ENCODE data around the gene PTDSS2.

GRCh38 chr11:531919-532526, 81.9 kb downstream of the PTDSS2 start:
- TF ChIP-seq, protein P1, sequence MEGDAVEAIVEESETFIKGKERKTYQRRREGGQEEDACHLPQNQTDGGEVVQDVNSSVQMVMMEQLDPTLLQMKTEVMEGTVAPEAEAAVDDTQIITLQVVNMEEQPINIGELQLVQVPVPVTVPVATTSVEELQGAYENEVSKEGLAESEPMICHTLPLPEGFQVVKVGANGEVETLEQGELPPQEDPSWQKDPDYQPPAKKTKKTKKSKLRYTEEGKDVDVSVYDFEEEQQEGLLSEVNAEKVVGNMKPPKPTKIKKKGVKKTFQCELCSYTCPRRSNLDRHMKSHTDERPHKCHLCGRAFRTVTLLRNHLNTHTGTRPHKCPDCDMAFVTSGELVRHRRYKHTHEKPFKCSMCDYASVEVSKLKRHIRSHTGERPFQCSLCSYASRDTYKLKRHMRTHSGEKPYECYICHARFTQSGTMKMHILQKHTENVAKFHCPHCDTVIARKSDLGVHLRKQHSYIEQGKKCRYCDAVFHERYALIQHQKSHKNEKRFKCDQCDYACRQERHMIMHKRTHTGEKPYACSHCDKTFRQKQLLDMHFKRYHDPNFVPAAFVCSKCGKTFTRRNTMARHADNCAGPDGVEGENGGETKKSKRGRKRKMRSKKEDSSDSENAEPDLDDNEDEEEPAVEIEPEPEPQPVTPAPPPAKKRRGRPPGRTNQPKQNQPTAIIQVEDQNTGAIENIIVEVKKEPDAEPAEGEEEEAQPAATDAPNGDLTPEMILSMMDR (IDR thresholded peaks at IDR 0.05) = no peak
- no peak for TF ChIP-seq EZH2 (IDR thresholded peaks at IDR 0.05; ENCODE audit: borderline replicate concordance, insufficient read depth, low read depth, low read length, poor library complexity, severe bottlenecking)

All from B cell (primary cell).